HepG2 (cell line): ENCODE results near the gene SEMA4A. TPM values are rescaled to one million over a fixed set of nuclear protein-coding genes. Genes with fewer than 3 reads are reported as not detected.
A peak's percentile ranks its signal among the peaks of the same experiment; 100 is the strongest.

Source experiments
- CTCF ChIP-seq: sonication (generic); formaldehyde crosslinking; IDR thresholded peaks from 2 replicates; pipeline ENCODE4 v1.5.0; 2020; ENCODE audit warnings: mild to moderate bottlenecking, missing genetic modification reagents, moderate library complexity
- GATA4 ChIP-seq: sonication (generic); IDR thresholded peaks from 2 replicates; pipeline ENCODE4 v1.6.1; 2016; ENCODE audit warnings: antibody characterized with exemption, low read depth, borderline replicate concordance
- GATAD1 ChIP-seq: IDR thresholded peaks from 2 replicates; pipeline ENCODE4 v1.6.1; 2016; ENCODE audit warnings: missing genetic modification reagents, missing compliant biosample characterization
- HDAC1 ChIP-seq: sonication (generic); formaldehyde crosslinking; IDR thresholded peaks from 2 replicates; pipeline ENCODE4 v1.5.1; 2020; ENCODE audit warnings: mild to moderate bottlenecking, missing genetic modification reagents
- MAFF ChIP-seq: IDR thresholded peaks from 2 replicates; pipeline ENCODE4 v1.6.1; 2011; ENCODE audit warnings: low read depth, low read length, improper control_type of control experiment
- MEIS2 ChIP-seq: sonication (generic); formaldehyde crosslinking; IDR thresholded peaks from 2 replicates; pipeline ENCODE4 v1.9.0; 2021; ENCODE audit warnings: mild to moderate bottlenecking, missing genetic modification reagents
- MTF1 ChIP-seq: sonication (generic); formaldehyde crosslinking; IDR thresholded peaks from 2 replicates; pipeline ENCODE4 v1.5.0; 2020; ENCODE audit warnings: missing genetic modification reagents
- NFYB ChIP-seq: sonication (generic); formaldehyde crosslinking; IDR thresholded peaks from 2 replicates; pipeline ENCODE4 v1.4.0; 2020; ENCODE audit warnings: missing genetic modification reagents
- PPARG ChIP-seq: conservative IDR thresholded peaks from 2 replicates; pipeline ENCODE4 v1.6.1; 2016; ENCODE audit warnings: missing biosample characterization, missing genetic modification reagents
- TBX3 ChIP-seq: fragments of 450-650 bp; IDR thresholded peaks from 2 replicates; pipeline ENCODE4 v1.6.1; 2017; ENCODE audit warnings: antibody characterized with exemption, mild to moderate bottlenecking, inconsistent platforms, borderline replicate concordance
- ZBTB33 ChIP-seq: sonication (generic); formaldehyde crosslinking; IDR thresholded peaks from 2 replicates; pipeline ENCODE4 v1.4.0; 2020; ENCODE audit warnings: missing genetic modification reagents
- ZHX2 ChIP-seq, 2 experiments: sonication (generic) in 1 of 2; formaldehyde crosslinking in 1 of 2; IDR thresholded peaks; 2 replicates each; pipeline versions ENCODE4 v1.6.1 to v1.9.0; 2014 to 2022; ENCODE audit warnings: antibody characterized with exemption in 1 of 2, borderline replicate concordance in 1 of 2, inconsistent platforms in 1 of 2, low read depth in 1 of 2, missing genetic modification reagents in 1 of 2
- ZIK1 ChIP-seq: sonication (generic); formaldehyde crosslinking; IDR thresholded peaks from 2 replicates; pipeline ENCODE4 v1.5.0; 2020; ENCODE audit warnings: mild to moderate bottlenecking, low read depth, missing genetic modification reagents, borderline replicate concordance
- ZNF10 ChIP-seq: sonication (generic); formaldehyde crosslinking; IDR thresholded peaks from 2 replicates; pipeline ENCODE4 v1.4.0; 2020; ENCODE audit warnings: mild to moderate bottlenecking, low read depth, missing genetic modification reagents, borderline replicate concordance
- ZNF747 ChIP-seq: sonication (generic); formaldehyde crosslinking; IDR thresholded peaks from 2 replicates; pipeline ENCODE4 v1.8.1; 2023; ENCODE audit warnings: missing genetic modification reagents, mild to moderate bottlenecking, borderline replicate concordance
- ZUFSP ChIP-seq: sonication (generic); formaldehyde crosslinking; IDR thresholded peaks from 2 replicates; pipeline ENCODE4 v1.9.0; 2021; ENCODE audit warnings: missing genetic modification reagents, mild to moderate bottlenecking, borderline replicate concordance
- polyA plus RNA-seq, 8 experiments: library from polyadenylated mRNA; depleted of rRNA in 3 of 8; stranded (reverse) in 7 of 8; unstranded in 1 of 8; fragments of >200 nt; fragmentation: Illumina TruSeq in 4 of 8; extraction: Trizol in 4 of 8; gene quantifications; 2 replicates each; pipeline versions ENCODE4 v1.2.1 to v1.2.3, GENCODE V29; 2011 to 2016; ENCODE audit warnings: low read depth in 4 of 8, missing spikeins in 1 of 8, mixed read lengths in 1 of 8; ENCODE audit not compliant: insufficient read depth in 1 of 8
- total RNA-seq, 5 experiments: library from RNA; depleted of rRNA; stranded (reverse); fragments of >200 nt; fragmentation: Illumina TruSeq; extraction: Trizol; gene quantifications; 2 replicates each; pipeline ENCODE4 v1.2.3, GENCODE V29; 2016; ENCODE audit warnings: low read depth in 1 of 5

SEMA4A gene
- total and polyA plus RNA-seq, 2 of the 13 experiments (the other 11 are each of a cell fraction or from before 2014, with no cell fraction given): 0.09 to 0.20 TPM

- peak; percentile 53 for TF ChIP-seq NFYB (CRISPR knock-in tag)
- no peak for TF ChIP-seq MTF1
- TF ChIP-seq GATA4: peak; percentile 78; the same call in 1 of the 2 replicates
- TF ChIP-seq ZUFSP (CRISPR knock-in tag): no peak
- TF ChIP-seq HDAC1: no peak; the same call in 1 of the 2 replicates
- TF ChIP-seq ZHX2 (IDR thresholded peaks at IDR 0.05; ENCODE audit: low read depth): 0 out of 2 replicates have a peak, but pooled peaks have one; percentile 36
- no peak for TF ChIP-seq ZHX2 (CRISPR knock-in tag; IDR thresholded peaks at IDR 0.05; ENCODE audit: borderline replicate concordance)
- 0 out of 2 replicates have a peak, but pooled peaks have one; percentile 11 for TF ChIP-seq PPARG (CRISPR knock-in tag)
- TF ChIP-seq GATAD1 (CRISPR knock-in tag): peak; percentile 24; the same call in 1 of the 2 replicates
- TF ChIP-seq ZIK1 (CRISPR knock-in tag): no peak
- TF ChIP-seq MEIS2 (CRISPR knock-in tag): peak; percentile 64
- 0 out of 2 replicates have a peak, but pooled peaks have one; percentile 17 for TF ChIP-seq CTCF (CRISPR knock-in tag)
- TF ChIP-seq ZNF747 (CRISPR knock-in tag): peak; percentile 57; the same call in 1 of the 2 replicates
- TF ChIP-seq TBX3: no peak
- TF ChIP-seq MAFF: no peak
- TF ChIP-seq ZBTB33 (CRISPR knock-in tag): no peak
- TF ChIP-seq ZNF10: no peak
Measured at GRCh38 chr1:156114101-156114918, 39.1 kb upstream of the SEMA4A start, which contains the start of gene LMNA (continued).
